Measurements from ENCODE around the gene PARK7. TPM values are rescaled to one million over a fixed set of nuclear protein-coding genes. Genes with fewer than 3 reads are reported as not detected.

Gene PARK7
- total RNA-seq, 4 donors from 2014 or later, result 48.2 to 85.8 (median 73.5) TPM

- H3K4me1 ChIP-seq, result peaks cover 0 to 4% (median 0%) of the 10 kb centered on the region in 4 donors
- H3K9me3 ChIP-seq, result no peaks in the 10 kb centered on the region
- H3K27ac ChIP-seq, result peak overlapping the region; percentile 88 to 93 (median 90)
- DNase-seq, result peak; percentile 94 to 98 (median 95)
- no peaks in the 10 kb centered on the region for H3K36me3 ChIP-seq
- peak overlapping the region; percentile 56 to 77 (median 66) for H3K4me3 ChIP-seq
- TF ChIP-seq CTCF (IDR thresholded peaks at IDR 0.05), result no peak
- TF ChIP-seq POLR2A (IDR thresholded peaks at IDR 0.05), result peak; percentile 67 to 71
- H3K27me3 ChIP-seq, result no peaks in the 10 kb centered on the region
Measured at GRCh38 chr1:7953850-7954609, 7.5 kb upstream of the PARK7 start.

- TF ChIP-seq POLR2A (IDR thresholded peaks at IDR 0.05) (no peak), CTCF (IDR thresholded peaks at IDR 0.05) (no peak)
- H3K4me1 ChIP-seq, result peaks cover 0 to 4% (median 0%) of the 10 kb centered on the region in 4 donors
- no peaks in the 10 kb centered on the region for H3K36me3 ChIP-seq
- no peaks in the 10 kb centered on the region for H3K9me3 ChIP-seq
- H3K27ac ChIP-seq, result peak overlapping the region; percentile 88 to 93 (median 90)
- peak overlapping the region; percentile 56 to 77 (median 66) for H3K4me3 ChIP-seq
- H3K27me3 ChIP-seq, result no peaks in the 10 kb centered on the region
- no peak for DNase-seq
Measured at GRCh38 chr1:7954683-7955082, 6.8 kb upstream of the PARK7 start.

- Histone ChIP-seq H3K27ac (no peak overlapping the region), H3K4me1 (peaks cover 0 to 11% (median 0%) of the 10 kb centered on the region in 4 donors), H3K9me3 (no peaks in the 10 kb centered on the region), H3K36me3 (no peaks in the 10 kb centered on the region), H3K27me3 (no peaks in the 10 kb centered on the region), H3K4me3 (no peak overlapping the region)
- DNase-seq, result no peak
- TF ChIP-seq CTCF (IDR thresholded peaks at IDR 0.05) (no peak), POLR2A (IDR thresholded peaks at IDR 0.05) (no peak)
Measured at GRCh38 chr1:7956218-7957032, 5.1 kb upstream of the PARK7 start.

- no peak for DNase-seq
- Histone ChIP-seq H3K27me3 (no peaks in the 10 kb centered on the region), H3K4me1 (peaks cover 0 to 23% (median 0%) of the 10 kb centered on the region in 4 donors), H3K4me3 (no peak overlapping the region), H3K27ac (peak overlapping the region in 2 of 4 donors; percentile 93 to 97), H3K36me3 (peaks cover 0 to 23% (median 0%) of the 10 kb centered on the region in 3 donors), H3K9me3 (no peaks in the 10 kb centered on the region)
- TF ChIP-seq CTCF (IDR thresholded peaks at IDR 0.05) (no peak), POLR2A (IDR thresholded peaks at IDR 0.05) (no peak)
Measured at GRCh38 chr1:7960165-7960564, 1.3 kb upstream of the PARK7 start.

GRCh38 chr1:7960867-7961215 lies 670 bp upstream of the PARK7 start:
- Histone ChIP-seq H3K27ac (peak overlapping the region; percentile 87 to 97 (median 94)), H3K27me3 (no peaks in the 10 kb centered on the region), H3K4me3 (peak overlapping the region; percentile 76 to 95 (median 94)), H3K9me3 (no peaks in the 10 kb centered on the region), H3K36me3 (peaks cover 0 to 30% (median 0%) of the 10 kb centered on the region in 3 donors), H3K4me1 (peaks cover 0 to 25% (median 0%) of the 10 kb centered on the region in 4 donors)
- no peak for DNase-seq
- TF ChIP-seq CTCF (IDR thresholded peaks at IDR 0.05), result no peak

Measured in Peyer's patch (tissue), 4 donors.